Measurements from ENCODE around the gene F7. TPM values are rescaled to one million over a fixed set of nuclear protein-coding genes. Genes with fewer than 3 reads are reported as not detected.
"Not testable (repeated sequence)": the region's sequence is repeated elsewhere in the genome, so short reads cannot be mapped to it uniquely, and the experiment has no call there.

Gene F7
- total RNA-seq, 1 donor from 2014 or later, result 0.06 TPM

GRCh38 chr13:113077953-113078901, 27.4 kb upstream of the F7 start:
- no peak overlapping the region for H3K4me3 ChIP-seq (ENCODE audit: low read depth, low read length)
- TF ChIP-seq CTCF (conservative IDR thresholded peaks at IDR 0.05; ENCODE audit: low read depth, low read length), result no peak
- DNase-seq (ENCODE audit: low read depth), result no peak

- DNase-seq (ENCODE audit: low read depth), result no peak
- no peak for TF ChIP-seq CTCF (conservative IDR thresholded peaks at IDR 0.05; ENCODE audit: low read depth, low read length)
Observed at GRCh38 chr13:113078902-113079780, 26.4 kb upstream of the F7 start.

GRCh38 chr13:113079781-113080080, 25.9 kb upstream of the F7 start:
- DNase-seq (ENCODE audit: low read depth); H3K4me3 ChIP-seq (ENCODE audit: low read depth, low read length): not testable (repeated sequence)

More at GRCh38 chr13:113078902-113079780, 26.4 kb upstream of the F7 start:
- no peak overlapping the region for H3K4me3 ChIP-seq (ENCODE audit: low read depth, low read length)

GRCh38 chr13:113080361-113080831, 25.2 kb upstream of the F7 start:
- H3K4me3 ChIP-seq (ENCODE audit: low read depth, low read length), result no peak overlapping the region
- TF ChIP-seq CTCF (conservative IDR thresholded peaks at IDR 0.05; ENCODE audit: low read depth, low read length), result no peak
- DNase-seq (ENCODE audit: low read depth), result no peak

GRCh38 chr13:113080901-113081521, 24.6 kb upstream of the F7 start:
- H3K4me3 ChIP-seq (ENCODE audit: low read depth, low read length), result no peak overlapping the region
- no peak for TF ChIP-seq CTCF (conservative IDR thresholded peaks at IDR 0.05; ENCODE audit: low read depth, low read length)
- no peak for DNase-seq (ENCODE audit: low read depth)

GRCh38 chr13:113082198-113083021, 23.2 kb upstream of the F7 start:
- no peak overlapping the region for H3K4me3 ChIP-seq (ENCODE audit: low read depth, low read length)
- no peak for TF ChIP-seq CTCF (conservative IDR thresholded peaks at IDR 0.05; ENCODE audit: low read depth, low read length)
- DNase-seq (ENCODE audit: low read depth), result no peak
